Liver (tissue), 9 donors: Measurements from ENCODE around the gene KLF2. TPM values are rescaled to one million over a fixed set of nuclear protein-coding genes. Genes with fewer than 3 reads are reported as not detected.
A peak's percentile ranks its signal among the peaks of the same experiment; 100 is the strongest.

ENCODE experiments used
- DNase-seq: peaks from one replicate; pipeline ENCODE4 v3.0.0-alpha.2; 2017; ENCODE audit warnings: low spot score
- H3K27ac ChIP-seq, 2 donors: one replicate each; pipeline ENCODE4 v1.7.0; 2013; ENCODE audit warnings: inconsistent platforms in 2 of 2, low read length in 2 of 2, control low read depth in 1 of 2, low read depth in 1 of 2, mild to moderate bottlenecking in 1 of 2
- H3K27me3 ChIP-seq, 4 donors: one replicate each; pipeline versions ENCODE4 v1.6.1 to v1.7.0; 2013; ENCODE audit warnings: low read length in 3 of 4, inconsistent platforms in 1 of 4, mild to moderate bottlenecking in 1 of 4, moderate library complexity in 1 of 4; ENCODE audit not compliant: control insufficient read depth in 4 of 4, insufficient read depth in 4 of 4
- H3K36me3 ChIP-seq, 4 donors: one replicate each; pipeline versions ENCODE4 v1.6.1 to v1.7.0; 2013; ENCODE audit warnings: low read length in 3 of 4, mild to moderate bottlenecking in 3 of 4, low read depth in 1 of 4, moderate library complexity in 1 of 4; ENCODE audit not compliant: control insufficient read depth in 4 of 4, insufficient read depth in 3 of 4
- H3K4me1 ChIP-seq, 4 donors: one replicate each; pipeline versions ENCODE4 v1.6.1 to v1.7.0; 2013; ENCODE audit warnings: low read length in 3 of 4, mild to moderate bottlenecking in 3 of 4, moderate library complexity in 1 of 4; ENCODE audit not compliant: control insufficient read depth in 4 of 4, insufficient read depth in 4 of 4
- H3K4me3 ChIP-seq, 3 donors: one replicate each; pipeline versions ENCODE4 v1.6.1 to v1.7.0; 2013; ENCODE audit warnings: low read length in 3 of 3, control low read depth in 1 of 3, low read depth in 1 of 3, mild to moderate bottlenecking in 1 of 3
- H3K9ac ChIP-seq, 2 donors: one replicate each; pipeline ENCODE4 v1.7.0; 2013; ENCODE audit warnings: low read length in 2 of 2, mild to moderate bottlenecking in 2 of 2, moderate library complexity in 2 of 2, control low read depth in 1 of 2, low read depth in 1 of 2
- H3K9me3 ChIP-seq, 4 donors: one replicate each; pipeline versions ENCODE4 v1.6.1 to v1.7.0; 2013; ENCODE audit warnings: low read length in 3 of 4; ENCODE audit not compliant: control insufficient read depth in 4 of 4
- ATF3 ChIP-seq: IDR thresholded peaks from 2 replicates; pipeline ENCODE4 v1.6.1; 2016; ENCODE audit warnings: antibody characterized with exemption
- EGR1 ChIP-seq, 2 donors: IDR thresholded peaks; 2 replicates each; pipeline ENCODE4 v1.6.1; 2016 to 2018; ENCODE audit warnings: antibody characterized with exemption in 2 of 2, low read depth in 2 of 2
- FOXA1 ChIP-seq: IDR thresholded peaks from 2 replicates; pipeline ENCODE4 v1.6.1; 2016; ENCODE audit warnings: antibody characterized with exemption
- FOXA2 ChIP-seq: IDR thresholded peaks from 2 replicates; pipeline ENCODE4 v1.6.1; 2016; ENCODE audit warnings: antibody characterized with exemption
- GABPA ChIP-seq, 2 donors: IDR thresholded peaks in 1 of 2; conservative IDR thresholded peaks in 1 of 2; 2 replicates each; pipeline ENCODE4 v1.6.1; 2016; ENCODE audit warnings: antibody characterized with exemption in 2 of 2, mild to moderate bottlenecking in 1 of 2, moderate library complexity in 1 of 2
- HNF4A ChIP-seq, 2 donors: conservative IDR thresholded peaks; 2 replicates each; pipeline ENCODE4 v1.6.1; 2016; ENCODE audit warnings: antibody characterized with exemption in 2 of 2, mild to moderate bottlenecking in 2 of 2
- HNF4G ChIP-seq: IDR thresholded peaks from 2 replicates; pipeline ENCODE4 v1.6.1; 2016; ENCODE audit warnings: antibody characterized with exemption
- JUND ChIP-seq, 2 donors: IDR thresholded peaks; 2 replicates each; pipeline ENCODE4 v1.6.1; 2016; ENCODE audit warnings: antibody characterized with exemption in 2 of 2
- NR2F2 ChIP-seq: IDR thresholded peaks from 2 replicates; pipeline ENCODE4 v1.6.1; 2016; ENCODE audit warnings: antibody characterized with exemption
- RAD21 ChIP-seq, 2 donors: IDR thresholded peaks; 2 replicates each; pipeline ENCODE4 v1.6.1; 2016; ENCODE audit warnings: antibody characterized with exemption in 2 of 2, mild to moderate bottlenecking in 2 of 2
- REST ChIP-seq: IDR thresholded peaks from 2 replicates; pipeline ENCODE4 v1.6.1; 2016; ENCODE audit warnings: antibody characterized with exemption, mild to moderate bottlenecking
- RXRA ChIP-seq, 2 donors: IDR thresholded peaks; 2 replicates each; pipeline ENCODE4 v1.6.1; 2017 to 2018; ENCODE audit warnings: antibody characterized with exemption in 2 of 2, mild to moderate bottlenecking in 1 of 2
- TAF1 ChIP-seq: conservative IDR thresholded peaks from 2 replicates; pipeline ENCODE4 v1.6.1; 2016; ENCODE audit warnings: antibody characterized with exemption, mild to moderate bottlenecking
- YY1 ChIP-seq: IDR thresholded peaks from 2 replicates; pipeline ENCODE4 v1.6.1; 2016; ENCODE audit warnings: antibody characterized with exemption, mild to moderate bottlenecking
- ZBTB33 ChIP-seq: IDR thresholded peaks from 2 replicates; pipeline ENCODE4 v1.6.1; 2016; ENCODE audit warnings: antibody characterized with exemption
- WGBS: extraction: QIAGEN DNeasy Blood & Tissue Kit; methylation state at CpG from one replicate; pipeline ENCODE4 v1.1.7; 2013; 5-methylcytosine and 5-hydroxymethylcytosine counted together
- polyA plus RNA-seq, 2 donors: library from polyadenylated mRNA; stranded (reverse) in 1 of 2; unstranded in 1 of 2; fragments of 200-250 nt in 1 of 2; fragments of >200 nt in 1 of 2; fragmentation: Nextera tagmentation in 1 of 2; extraction: Ambion mirVana in 1 of 2; gene quantifications; one replicate each; pipeline versions ENCODE4 v1.2.1 to v1.2.3, GENCODE V29; 2013 to 2015
- total RNA-seq, 2 donors: library from RNA; depleted of rRNA; stranded (reverse); fragments of >200 nt; gene quantifications; one replicate each; pipeline ENCODE4 v1.2.3, GENCODE V29; 2014
- donor health status: healthy.
- donor health status: healthy.
- donor health status: healthy.
- donor health status: healthy.
- donor health status: healthy.

The KLF2 gene
- total and polyA plus RNA-seq, 4 donors: 3.9 to 11.2 (median 4.2) TPM

- no peak overlapping the region for H3K27ac ChIP-seq
- no peak overlapping the region for H3K4me3 ChIP-seq
- no peaks in the 10 kb centered on the region for H3K9me3 ChIP-seq
- no peak overlapping the region for H3K9ac ChIP-seq
- no peaks in the 10 kb centered on the region for H3K36me3 ChIP-seq
- H3K27me3 ChIP-seq: no peaks in the 10 kb centered on the region
- no peak for TF ChIP-seq RXRA (IDR thresholded peaks at IDR 0.05)
- TF ChIP-seq REST: no peak
- peaks cover 0 to 7% (median 1%) of the 10 kb centered on the region in 4 donors for H3K4me1 ChIP-seq
- 95% methylated on average over 4 of the region's 4 CpGs for WGBS
- no peak for DNase-seq
Measured at GRCh38 chr19:16336571-16336970, 11.9 kb downstream of the KLF2 start.

- peak overlapping the region in 1 of 2 donors; percentile 19 for H3K27ac ChIP-seq
- no peak overlapping the region for H3K4me3 ChIP-seq
- H3K9me3 ChIP-seq: no peaks in the 10 kb centered on the region
- H3K27me3 ChIP-seq: no peaks in the 10 kb centered on the region
- H3K4me1 ChIP-seq: peaks cover 0 to 7% (median 2%) of the 10 kb centered on the region in 4 donors
- no peak overlapping the region for H3K9ac ChIP-seq
- DNase-seq: no peak
- TF ChIP-seq HNF4A (conservative IDR thresholded peaks at IDR 0.05): no peak
- TF ChIP-seq HNF4G: no peak
- TF ChIP-seq YY1: no peak
- no peak for TF ChIP-seq ATF3
- no peak for TF ChIP-seq FOXA1
- H3K36me3 ChIP-seq: no peaks in the 10 kb centered on the region
- WGBS: 77% methylated on average over 13 of the region's 13 CpGs
Measured at GRCh38 chr19:16337809-16338469, 13.3 kb downstream of the KLF2 start.

GRCh38 chr19:16338470-16339360 is 14.1 kb downstream of the KLF2 start:
- H3K4me3 ChIP-seq: no peak overlapping the region
- H3K27me3 ChIP-seq: no peaks in the 10 kb centered on the region
- no peaks in the 10 kb centered on the region for H3K36me3 ChIP-seq
- peaks cover 0 to 7% (median 2%) of the 10 kb centered on the region in 4 donors for H3K4me1 ChIP-seq
- no peak for TF ChIP-seq HNF4G
- TF ChIP-seq ZBTB33: no peak
- TF ChIP-seq RXRA (IDR thresholded peaks at IDR 0.05): peak in 1 of 2 donors; percentile 3
- no peak for TF ChIP-seq FOXA2
- no peak for TF ChIP-seq EGR1 (IDR thresholded peaks at IDR 0.05; ENCODE audit: low read depth in 2 of 2)
- TF ChIP-seq FOXA1: no peak
- peak; percentile 77 for TF ChIP-seq NR2F2
- TF ChIP-seq JUND (IDR thresholded peaks at IDR 0.05): no peak
- no peak for TF ChIP-seq ATF3
- TF ChIP-seq GABPA (IDR thresholded peaks at IDR 0.05 in 1 of 2, conservative IDR thresholded peaks at IDR 0.05 in 1 of 2): no peak
- no peak for TF ChIP-seq TAF1
- peak in 1 of 2 donors; percentile 9 for TF ChIP-seq RAD21 (IDR thresholded peaks at IDR 0.05)
- 46% methylated on average over 30 of the region's 30 CpGs for WGBS
- peak overlapping the region; percentile 19 to 42 for H3K27ac ChIP-seq
- no peak for DNase-seq
- no peak overlapping the region for H3K9ac ChIP-seq
- H3K9me3 ChIP-seq: no peaks in the 10 kb centered on the region
